H9 (cell line): ENCODE results near the gene TMEM132D. TPM values are rescaled to one million over a fixed set of nuclear protein-coding genes. Genes with fewer than 3 reads are reported as not detected.

Experiments
- DNase-seq: peaks from one replicate; pipeline ENCODE4 v3.0.0-alpha.2; 2017
- H2AFZ ChIP-seq: one replicate; pipeline ENCODE4 v1.6.1; 2013; ENCODE audit warnings: mild to moderate bottlenecking, low read length, control low read depth, moderate library complexity
- H2AK5ac ChIP-seq: 2 replicates; pipeline ENCODE4 v1.6.1; 2013; ENCODE audit warnings: low read length, control low read depth, mixed read lengths; ENCODE audit not compliant: insufficient read length
- H2BK120ac ChIP-seq: one replicate; pipeline ENCODE4 v1.6.1; 2013; ENCODE audit warnings: low read depth, mild to moderate bottlenecking, low read length, control low read depth, inconsistent platforms; ENCODE audit not compliant: poor library complexity, severe bottlenecking
- H2BK12ac ChIP-seq: 2 replicates; pipeline ENCODE4 v1.6.1; 2013; ENCODE audit warnings: low read length, control low read depth, mixed read lengths, low read depth; ENCODE audit not compliant: insufficient read length
- H2BK15ac ChIP-seq: 2 replicates; pipeline ENCODE4 v1.6.1; 2013; ENCODE audit warnings: low read depth, low read length, control low read depth
- H2BK20ac ChIP-seq: one replicate; pipeline ENCODE4 v1.6.1; 2013; ENCODE audit warnings: low read depth, mild to moderate bottlenecking, low read length, control low read depth, inconsistent platforms; ENCODE audit not compliant: poor library complexity, severe bottlenecking
- H2BK5ac ChIP-seq: 2 replicates; pipeline ENCODE4 v1.6.1; 2013; ENCODE audit warnings: low read length, control low read depth, mixed read lengths; ENCODE audit not compliant: insufficient read length
- H3K14ac ChIP-seq: 2 replicates; pipeline ENCODE4 v1.6.1; 2013; ENCODE audit warnings: low read length, control low read depth; ENCODE audit not compliant: insufficient read depth
- H3K18ac ChIP-seq: 2 replicates; pipeline ENCODE4 v1.6.1; 2013; ENCODE audit warnings: low read depth, mild to moderate bottlenecking, mixed read lengths, low read length, control low read depth; ENCODE audit not compliant: insufficient read length
- H3K23ac ChIP-seq: 2 replicates; pipeline ENCODE4 v1.6.1; 2013; ENCODE audit warnings: low read length, control low read depth, mixed read lengths, low read depth; ENCODE audit not compliant: insufficient read length
- H3K23me2 ChIP-seq: 2 replicates; pipeline ENCODE4 v1.6.1; 2013; ENCODE audit warnings: low read depth, mild to moderate bottlenecking, mixed read lengths, low read length, control low read depth; ENCODE audit not compliant: insufficient read length, poor library complexity, severe bottlenecking
- H3K27ac ChIP-seq: 2 replicates; pipeline ENCODE4 v1.5.1; 2013; ENCODE audit warnings: low read length, control low read depth, mixed read lengths, low read depth; ENCODE audit not compliant: insufficient read length
- H3K27me3 ChIP-seq: 2 replicates; pipeline ENCODE4 v1.6.1; 2013; ENCODE audit warnings: low read length, control low read depth, inconsistent platforms; ENCODE audit not compliant: insufficient read depth
- H3K4ac ChIP-seq: 2 replicates; pipeline ENCODE4 v1.6.1; 2013; ENCODE audit warnings: low read depth, mild to moderate bottlenecking, control low read depth, inconsistent platforms, low read length, moderate library complexity
- H3K4me1 ChIP-seq: 2 replicates; pipeline ENCODE4 v1.6.1; 2013; ENCODE audit warnings: low read length, control low read depth, inconsistent platforms; ENCODE audit not compliant: insufficient read depth
- H3K4me2 ChIP-seq: 2 replicates; pipeline ENCODE4 v1.6.1; 2013; ENCODE audit warnings: low read length, control low read depth, mixed read lengths; ENCODE audit not compliant: insufficient read length, insufficient read depth
- H3K56ac ChIP-seq: 2 replicates; pipeline ENCODE4 v1.6.1; 2013; ENCODE audit warnings: low read depth, mild to moderate bottlenecking, mixed read lengths, low read length, control low read depth; ENCODE audit not compliant: insufficient read length
- H3K79me1 ChIP-seq: 2 replicates; pipeline ENCODE4 v1.6.1; 2013; ENCODE audit warnings: low read depth, mild to moderate bottlenecking, moderate library complexity, low read length, control low read depth, inconsistent platforms; ENCODE audit not compliant: insufficient read depth, poor library complexity, severe bottlenecking
- H3K79me2 ChIP-seq: 2 replicates; pipeline ENCODE4 v1.6.1; 2013; ENCODE audit warnings: low read length, control low read depth, inconsistent platforms; ENCODE audit not compliant: insufficient read depth
- H3K9ac ChIP-seq: 2 replicates; pipeline ENCODE4 v1.6.1; 2013; ENCODE audit warnings: low read length, control low read depth, mixed read lengths; ENCODE audit not compliant: insufficient read length; ENCODE audit errors: extremely low read depth
- H3K9me3 ChIP-seq: one replicate; pipeline ENCODE4 v1.6.1; 2013; ENCODE audit warnings: low read depth, low read length, inconsistent platforms; ENCODE audit not compliant: control insufficient read depth
- H3T11ph ChIP-seq: one replicate; pipeline ENCODE4 v1.6.1; 2013; ENCODE audit warnings: mild to moderate bottlenecking, low read length, control low read depth, inconsistent platforms
- H4K20me1 ChIP-seq: one replicate; pipeline ENCODE4 v1.6.1; 2013; ENCODE audit not compliant: control insufficient read depth, insufficient read length, insufficient read depth
- H4K5ac ChIP-seq: 2 replicates; pipeline ENCODE4 v1.6.1; 2013; ENCODE audit warnings: low read depth, mild to moderate bottlenecking, mixed read lengths, low read length, control low read depth; ENCODE audit not compliant: insufficient read length
- H4K8ac ChIP-seq: replicated peaks from 2 replicates; pipeline ENCODE4 v1.6.1; 2013; ENCODE audit warnings: low read length, control low read depth, mixed read lengths, low read depth; ENCODE audit not compliant: insufficient read length
- H4K91ac ChIP-seq: 2 replicates; pipeline ENCODE4 v1.6.1; 2013; ENCODE audit warnings: low read depth, mild to moderate bottlenecking, moderate library complexity, mixed read lengths, low read length, control low read depth; ENCODE audit not compliant: insufficient read length
- H3K27ac Mint-ChIP-seq, 3 experiments: 2 replicates in 2 of 3; 3 replicates in 1 of 3; pipeline ENCODE4 v1.8.0; 2020 to 2021; ENCODE audit warnings: mixed read lengths in 3 of 3, mild to moderate bottlenecking in 1 of 3, moderate library complexity in 1 of 3
- H3K27me3 Mint-ChIP-seq: 2 replicates; pipeline ENCODE4 v1.8.0; 2021; ENCODE audit warnings: low read depth, mild to moderate bottlenecking, moderate library complexity, mixed read lengths
- H3K36me3 Mint-ChIP-seq, 3 experiments: 2 replicates in 2 of 3; 3 replicates in 1 of 3; pipeline ENCODE4 v1.8.0; 2020 to 2021; ENCODE audit warnings: low read depth in 3 of 3, mixed read lengths in 3 of 3; ENCODE audit not compliant: insufficient read depth in 1 of 3
- H3K4me1 Mint-ChIP-seq, 2 experiments: 2 replicates each; pipeline ENCODE4 v1.8.0; 2020; ENCODE audit warnings: mixed read lengths in 2 of 2
- H3K4me3 Mint-ChIP-seq, 2 experiments: 2 replicates in 1 of 2; 3 replicates in 1 of 2; pipeline ENCODE4 v1.8.0; 2020 to 2021; ENCODE audit warnings: mild to moderate bottlenecking in 2 of 2, mixed read lengths in 2 of 2, moderate library complexity in 1 of 2
- H3K9me3 Mint-ChIP-seq, 2 experiments: 2 replicates in 1 of 2; 3 replicates in 1 of 2; pipeline ENCODE4 v1.8.0; 2020; ENCODE audit warnings: mild to moderate bottlenecking in 2 of 2, mixed read lengths in 2 of 2, moderate library complexity in 1 of 2
- WGBS: extraction: QIAGEN DNeasy Blood & Tissue Kit; methylation state at CpG from one replicate; pipeline ENCODE4 v1.1.7; 2013; ENCODE audit warnings: missing lambda C conversion rate, low lambda C conversion rate, mixed read lengths; ENCODE audit not compliant: insufficient read length; ENCODE audit errors: extremely low coverage; 5-methylcytosine and 5-hydroxymethylcytosine counted together
- total RNA-seq: library from RNA; stranded (reverse); gene quantifications from 2 replicates; pipeline ENCODE4 v1.2.1, GENCODE V29; 2021
- TF ChIP-seq, protein P1 (sequence below): fragments of 200-600 bp; sonication (generic); conservative IDR thresholded peaks from 3 replicates; pipeline ENCODE4 v1.8.0; 2021; ENCODE audit warnings: antibody characterized with exemption, mild to moderate bottlenecking

The TMEM132D gene
- total RNA-seq, 1 experiment from 2014 or later = 6.1 TPM

GRCh38 chr12:129483111-129483893 lies 420.5 kb downstream of the TMEM132D start:
- Histone ChIP-seq H2AK5ac (no peak overlapping the region), H3K4ac (no peak overlapping the region), H2BK20ac (no peak overlapping the region), H3K27ac (no peak overlapping the region), H3K23ac (no peak overlapping the region), H3K9me3 (no peaks in the 10 kb centered on the region), H3K4me1 (no peaks in the 10 kb centered on the region), H4K8ac (no peak overlapping the region), H2BK15ac (no peak overlapping the region), H2BK5ac (no peak overlapping the region), H2AFZ (no peak overlapping the region), H3K79me1 (no peaks in the 10 kb centered on the region), H4K5ac (no peak overlapping the region), H3K27me3 (no peaks in the 10 kb centered on the region), H3K56ac (no peak overlapping the region), H3K9ac (no peak overlapping the region), H4K91ac (no peak overlapping the region), H3K14ac (no peak overlapping the region), H3K18ac (no peak overlapping the region), H3K79me2 (no peaks in the 10 kb centered on the region), H2BK120ac (no peak overlapping the region), H4K20me1 (no peaks in the 10 kb centered on the region), H3K4me2 (no peak overlapping the region), H3T11ph (no peak overlapping the region), H3K23me2 (no peaks in the 10 kb centered on the region), H2BK12ac (no peak overlapping the region)
- no peak for DNase-seq
- TF ChIP-seq, protein P1, sequence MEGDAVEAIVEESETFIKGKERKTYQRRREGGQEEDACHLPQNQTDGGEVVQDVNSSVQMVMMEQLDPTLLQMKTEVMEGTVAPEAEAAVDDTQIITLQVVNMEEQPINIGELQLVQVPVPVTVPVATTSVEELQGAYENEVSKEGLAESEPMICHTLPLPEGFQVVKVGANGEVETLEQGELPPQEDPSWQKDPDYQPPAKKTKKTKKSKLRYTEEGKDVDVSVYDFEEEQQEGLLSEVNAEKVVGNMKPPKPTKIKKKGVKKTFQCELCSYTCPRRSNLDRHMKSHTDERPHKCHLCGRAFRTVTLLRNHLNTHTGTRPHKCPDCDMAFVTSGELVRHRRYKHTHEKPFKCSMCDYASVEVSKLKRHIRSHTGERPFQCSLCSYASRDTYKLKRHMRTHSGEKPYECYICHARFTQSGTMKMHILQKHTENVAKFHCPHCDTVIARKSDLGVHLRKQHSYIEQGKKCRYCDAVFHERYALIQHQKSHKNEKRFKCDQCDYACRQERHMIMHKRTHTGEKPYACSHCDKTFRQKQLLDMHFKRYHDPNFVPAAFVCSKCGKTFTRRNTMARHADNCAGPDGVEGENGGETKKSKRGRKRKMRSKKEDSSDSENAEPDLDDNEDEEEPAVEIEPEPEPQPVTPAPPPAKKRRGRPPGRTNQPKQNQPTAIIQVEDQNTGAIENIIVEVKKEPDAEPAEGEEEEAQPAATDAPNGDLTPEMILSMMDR = no peak
- no CpG with 5 or more reads among the region's 16 CpGs for WGBS
- H3K4me3 Mint-ChIP-seq = no peak overlapping the region
- peaks cover 0 to 8% (median 4%) of the 10 kb centered on the region in 3 experiments; a peak in 4 of 7 replicates for H3K36me3 Mint-ChIP-seq
- no peaks in the 10 kb centered on the region; a peak in 1 of 4 replicates for H3K4me1 Mint-ChIP-seq
- no peaks in the 10 kb centered on the region; a peak in 2 of 5 replicates for H3K9me3 Mint-ChIP-seq
- no peaks in the 10 kb centered on the region; the same call in 1 of the 2 replicates for H3K27me3 Mint-ChIP-seq
- H3K27ac Mint-ChIP-seq = no peak overlapping the region
